Measurements from ENCODE around the gene FAM124B.
"Not testable (repeated sequence)": the region's sequence is repeated elsewhere in the genome, so short reads cannot be mapped to it uniquely, and the experiment has no call there.

FAM124B gene

GRCh38 chr2:224389317-224389716 is 12.6 kb downstream of the FAM124B start:
- peaks cover 1% of the 10 kb centered on the region; the same call in 1 of the 2 replicates for H3K27me3 ChIP-seq (replicated peaks; ENCODE audit: control insufficient read depth, insufficient read depth, low read length)
- no peak for DNase-seq (ENCODE audit: extremely low read depth, insufficient read length)
- H3K36me3 ChIP-seq (ENCODE audit: control insufficient read depth, insufficient read depth, low read length) = no peaks in the 10 kb centered on the region
- TF ChIP-seq CTCF (IDR thresholded peaks at IDR 0.05; ENCODE audit: insufficient read depth, low read length, poor library complexity, severe bottlenecking) = no peak
- H3K4me3 ChIP-seq (replicated peaks; ENCODE audit: low read depth, low read length) = no peak overlapping the region

DNA sequence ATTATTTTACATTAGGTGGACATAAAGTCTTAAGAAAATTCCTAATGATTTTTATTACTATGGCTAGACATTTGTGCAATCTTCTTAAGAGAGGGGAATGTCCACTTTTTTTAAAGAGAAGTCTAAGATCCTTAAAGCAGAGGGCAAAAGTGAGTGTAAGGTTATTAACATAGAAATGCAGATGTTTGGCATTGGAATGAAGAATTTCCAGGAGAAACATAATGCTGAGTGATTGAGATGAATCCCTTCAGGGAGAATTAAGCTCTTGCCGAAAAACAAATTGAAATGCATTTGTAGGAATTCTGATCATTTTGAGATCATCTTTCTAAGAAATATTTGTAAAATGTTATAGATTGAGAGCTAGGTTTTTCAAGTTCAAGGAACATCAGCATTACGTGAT is 15.0 kb downstream of the FAM124B start:
- H3K36me3 ChIP-seq (ENCODE audit: control insufficient read depth, insufficient read depth, low read length) = no peaks in the 10 kb centered on the region
- DNase-seq (ENCODE audit: extremely low read depth, insufficient read length) = no peak
- TF ChIP-seq CTCF (IDR thresholded peaks at IDR 0.05; ENCODE audit: insufficient read depth, low read length, poor library complexity, severe bottlenecking) = no peak

GRCh38 chr2:224382973-224383555 is 18.8 kb downstream of the FAM124B start:
- Histone ChIP-seq H3K36me3 (ENCODE audit: control insufficient read depth, insufficient read depth, low read length) (no peaks in the 10 kb centered on the region), H3K4me3 (replicated peaks; ENCODE audit: low read depth, low read length) (no peak overlapping the region), H3K27me3 (replicated peaks; ENCODE audit: control insufficient read depth, insufficient read depth, low read length) (peaks cover 1% of the 10 kb centered on the region)
- DNase-seq (ENCODE audit: extremely low read depth, insufficient read length) = no peak
- TF ChIP-seq CTCF (IDR thresholded peaks at IDR 0.05; ENCODE audit: insufficient read depth, low read length, poor library complexity, severe bottlenecking) = no peak

More for the DNA sequence above, 15.0 kb downstream of the FAM124B start:
- Histone ChIP-seq H3K4me3 (replicated peaks; ENCODE audit: low read depth, low read length) (no peak overlapping the region), H3K27me3 (replicated peaks; ENCODE audit: control insufficient read depth, insufficient read depth, low read length) (peaks cover 1% of the 10 kb centered on the region; the same call in 1 of the 2 replicates)

GRCh38 chr2:224382280-224382647 is 19.6 kb downstream of the FAM124B start:
- not testable (repeated sequence) for H3K27me3 ChIP-seq (replicated peaks; ENCODE audit: control insufficient read depth, insufficient read depth, low read length); DNase-seq (ENCODE audit: extremely low read depth, insufficient read length); H3K4me3 ChIP-seq (replicated peaks; ENCODE audit: low read depth, low read length); H3K36me3 ChIP-seq (ENCODE audit: control insufficient read depth, insufficient read depth, low read length)

- no peak overlapping the region for H3K4me3 ChIP-seq (replicated peaks; ENCODE audit: low read depth, low read length)
- H3K36me3 ChIP-seq (ENCODE audit: control insufficient read depth, insufficient read depth, low read length) = no peaks in the 10 kb centered on the region
- no peak for DNase-seq (ENCODE audit: extremely low read depth, insufficient read length)
- H3K27me3 ChIP-seq (replicated peaks; ENCODE audit: control insufficient read depth, insufficient read depth, low read length) = peaks cover 1% of the 10 kb centered on the region
- no peak for TF ChIP-seq CTCF (IDR thresholded peaks at IDR 0.05; ENCODE audit: insufficient read depth, low read length, poor library complexity, severe bottlenecking)
Measured at GRCh38 chr2:224381521-224382279, 20.2 kb downstream of the FAM124B start.

- Histone ChIP-seq H3K36me3 (ENCODE audit: control insufficient read depth, insufficient read depth, low read length) (no peaks in the 10 kb centered on the region), H3K4me3 (replicated peaks; ENCODE audit: low read depth, low read length) (no peak overlapping the region), H3K27me3 (replicated peaks; ENCODE audit: control insufficient read depth, insufficient read depth, low read length) (peaks cover 1% of the 10 kb centered on the region)
- TF ChIP-seq CTCF (IDR thresholded peaks at IDR 0.05; ENCODE audit: insufficient read depth, low read length, poor library complexity, severe bottlenecking) = no peak
- DNase-seq (ENCODE audit: extremely low read depth, insufficient read length) = no peak
Measured at GRCh38 chr2:224379986-224380385, 21.9 kb downstream of the FAM124B start.

All from GM06990 (cell line).